SK-N-SH treated with all-trans-retinoic acid at 6 μM for 48 hours (cell line): ENCODE data around the gene CEP295NL.

Experiments used
- ATAC-seq: fragments of 200-7000 bp; cut with Tn5 transposase; 3 replicates; pipeline ENCODE4 v1.9.1; 2020; ENCODE audit warnings: mild to moderate bottlenecking, moderate library complexity
- ARNTL ChIP-seq: fragments of 450-650 bp; formaldehyde crosslinking; IDR thresholded peaks from 2 replicates; pipeline ENCODE4 v1.5.0; 2020; ENCODE audit warnings: low read depth, mild to moderate bottlenecking, moderate library complexity, borderline replicate concordance
- BACH2 ChIP-seq: fragments of 250-450 bp; sonication (Bioruptor Pico); IDR thresholded peaks from 2 replicates; pipeline ENCODE4 v1.9.0; 2021; ENCODE audit warnings: mild to moderate bottlenecking, borderline replicate concordance
- CSDC2 ChIP-seq: fragments of 250-450 bp; sonication (Bioruptor Pico); IDR thresholded peaks from 2 replicates; pipeline ENCODE4 v1.5.0; 2020; ENCODE audit warnings: mild to moderate bottlenecking, moderate library complexity
- ESRRG ChIP-seq: fragments of 250-450 bp; sonication (Bioruptor Pico); IDR thresholded peaks from 2 replicates; pipeline ENCODE4 v1.6.1; 2021; ENCODE audit warnings: mild to moderate bottlenecking
- GLIS3 ChIP-seq: fragments of 250-450 bp; sonication (Bioruptor Pico); IDR thresholded peaks from 2 replicates; pipeline ENCODE4 v1.5.0; 2020; ENCODE audit warnings: mild to moderate bottlenecking, moderate library complexity
- ISL1 ChIP-seq: fragments of 250-450 bp; sonication (Bioruptor Pico); IDR thresholded peaks from 2 replicates; pipeline ENCODE4 v2.1.2; 2022; ENCODE audit warnings: mild to moderate bottlenecking, moderate library complexity
- OSR1 ChIP-seq: fragments of 250-450 bp; sonication (Bioruptor Pico); IDR thresholded peaks from 2 replicates; pipeline ENCODE4 v1.8.0; 2022; ENCODE audit warnings: moderate library complexity, mild to moderate bottlenecking, inconsistent platforms
- PPARA ChIP-seq: fragments of 250-450 bp; sonication (Bioruptor Pico); IDR thresholded peaks from 2 replicates; pipeline ENCODE4 v1.5.0; 2020; ENCODE audit warnings: mild to moderate bottlenecking, borderline replicate concordance
- RARB ChIP-seq: fragments of 250-450 bp; sonication (Bioruptor Pico); IDR thresholded peaks from 2 replicates; pipeline ENCODE4 v1.8.0; 2021; ENCODE audit warnings: mild to moderate bottlenecking, moderate library complexity
- SNAI2 ChIP-seq: fragments of 250-450 bp; sonication (Bioruptor Pico); IDR thresholded peaks from 2 replicates; pipeline ENCODE4 v1.5.0; 2020; ENCODE audit warnings: mild to moderate bottlenecking, moderate library complexity
- TCF4 ChIP-seq: fragments of 250-450 bp; sonication (Bioruptor Pico); IDR thresholded peaks from 2 replicates; pipeline ENCODE4 v1.8.0; 2021; ENCODE audit warnings: mild to moderate bottlenecking, moderate library complexity, borderline replicate concordance
- ZC3H10 ChIP-seq: fragments of 250-450 bp; sonication (Bioruptor Pico); IDR thresholded peaks from 2 replicates; pipeline ENCODE4 v1.5.1; 2021; ENCODE audit warnings: mild to moderate bottlenecking, moderate library complexity
- ZFP3 ChIP-seq: fragments of 250-450 bp; sonication (Bioruptor Pico); IDR thresholded peaks from 2 replicates; pipeline ENCODE4 v1.5.0; 2020; ENCODE audit warnings: mild to moderate bottlenecking, moderate library complexity
- ZFP30 ChIP-seq: fragments of 450-650 bp; formaldehyde crosslinking; IDR thresholded peaks from 2 replicates; pipeline ENCODE4 v1.5.0; 2022; ENCODE audit warnings: mild to moderate bottlenecking, moderate library complexity
- ZNF565 ChIP-seq: fragments of 450-650 bp; formaldehyde crosslinking; conservative IDR thresholded peaks from 2 replicates; pipeline ENCODE4 v1.5.0; 2020; ENCODE audit warnings: low read depth, mild to moderate bottlenecking, moderate library complexity
- ZNF70 ChIP-seq: fragments of 450-650 bp; formaldehyde crosslinking; IDR thresholded peaks from 2 replicates; pipeline ENCODE4 v1.5.0; 2020; ENCODE audit warnings: mild to moderate bottlenecking, moderate library complexity
- ZNF8 ChIP-seq: fragments of 450-650 bp; formaldehyde crosslinking; IDR thresholded peaks from 2 replicates; pipeline ENCODE4 v1.5.0; 2020; ENCODE audit warnings: mild to moderate bottlenecking, moderate library complexity
- TF ChIP-seq, protein P1 (sequence below): fragments of 250-450 bp; sonication (Bioruptor Pico); IDR thresholded peaks from 2 replicates; pipeline ENCODE4 v1.5.1; 2021; ENCODE audit warnings: mild to moderate bottlenecking, moderate library complexity
- TF ChIP-seq, protein P2 (sequence below): fragments of 250-450 bp; sonication (Bioruptor Pico); IDR thresholded peaks from 2 replicates; pipeline ENCODE4 v1.8.0; 2021; ENCODE audit warnings: low read depth, mild to moderate bottlenecking, moderate library complexity, borderline replicate concordance
- TF ChIP-seq, protein P3 (sequence below): fragments of 250-450 bp; sonication (Bioruptor Pico); IDR thresholded peaks from 2 replicates; pipeline ENCODE4 v1.5.1; 2020; ENCODE audit warnings: low read depth, mild to moderate bottlenecking, moderate library complexity
- TF ChIP-seq, protein P4 (sequence below): fragments of 250-450 bp; sonication (Bioruptor Pico); IDR thresholded peaks from 2 replicates; pipeline ENCODE4 v1.8.0; 2020; ENCODE audit warnings: mild to moderate bottlenecking, moderate library complexity, borderline replicate concordance

CEP295NL gene

DNA sequence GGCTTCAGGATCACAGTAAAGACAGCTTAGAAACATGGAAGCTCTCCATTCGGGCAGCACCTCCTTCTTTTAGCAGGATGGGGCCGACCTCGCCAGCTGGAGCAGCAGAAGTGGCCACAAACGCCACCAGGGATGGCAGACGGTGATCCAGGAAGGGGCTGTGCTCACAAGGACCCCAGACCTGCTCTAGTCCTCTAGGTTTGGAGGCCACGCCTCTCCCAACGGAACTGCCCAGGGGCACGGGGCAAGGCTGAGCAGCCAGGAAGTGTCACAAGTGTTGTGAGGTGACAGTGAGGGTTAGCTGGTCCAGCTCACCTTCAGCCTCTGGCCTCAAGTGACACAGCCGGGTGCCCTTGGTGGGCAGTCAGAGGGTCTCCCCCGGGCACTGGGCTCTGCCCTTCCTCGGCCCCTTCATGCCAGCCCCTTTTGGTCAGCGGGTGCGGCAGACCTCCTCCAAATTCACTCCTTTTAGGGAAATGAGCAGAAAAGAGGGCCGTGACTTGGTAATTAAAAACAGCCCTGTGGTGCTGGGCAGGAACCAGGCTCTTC, 20.4 kb downstream of the CEP295NL start (continued):
- TF ChIP-seq ARNTL (CRISPR knock-in tag) (no peak), SNAI2 (CRISPR knock-in tag) (no peak), PPARA (CRISPR knock-in tag) (no peak), ZFP3 (no peak), GLIS3 (CRISPR knock-in tag) (no peak), ZFP30 (no peak; the same call in 1 of the 2 replicates), ZC3H10 (CRISPR knock-in tag) (no peak)
- TF ChIP-seq, protein P1, sequence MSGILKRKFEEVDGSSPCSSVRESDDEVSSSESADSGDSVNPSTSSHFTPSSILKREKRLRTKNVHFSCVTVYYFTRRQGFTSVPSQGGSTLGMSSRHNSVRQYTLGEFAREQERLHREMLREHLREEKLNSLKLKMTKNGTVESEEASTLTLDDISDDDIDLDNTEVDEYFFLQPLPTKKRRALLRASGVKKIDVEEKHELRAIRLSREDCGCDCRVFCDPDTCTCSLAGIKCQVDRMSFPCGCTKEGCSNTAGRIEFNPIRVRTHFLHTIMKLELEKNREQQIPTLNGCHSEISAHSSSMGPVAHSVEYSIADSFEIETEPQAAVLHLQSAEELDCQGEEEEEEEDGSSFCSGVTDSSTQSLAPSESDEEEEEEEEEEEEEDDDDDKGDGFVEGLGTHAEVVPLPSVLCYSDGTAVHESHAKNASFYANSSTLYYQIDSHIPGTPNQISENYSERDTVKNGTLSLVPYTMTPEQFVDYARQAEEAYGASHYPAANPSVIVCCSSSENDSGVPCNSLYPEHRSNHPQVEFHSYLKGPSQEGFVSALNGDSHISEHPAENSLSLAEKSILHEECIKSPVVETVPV = no peak

DNA sequence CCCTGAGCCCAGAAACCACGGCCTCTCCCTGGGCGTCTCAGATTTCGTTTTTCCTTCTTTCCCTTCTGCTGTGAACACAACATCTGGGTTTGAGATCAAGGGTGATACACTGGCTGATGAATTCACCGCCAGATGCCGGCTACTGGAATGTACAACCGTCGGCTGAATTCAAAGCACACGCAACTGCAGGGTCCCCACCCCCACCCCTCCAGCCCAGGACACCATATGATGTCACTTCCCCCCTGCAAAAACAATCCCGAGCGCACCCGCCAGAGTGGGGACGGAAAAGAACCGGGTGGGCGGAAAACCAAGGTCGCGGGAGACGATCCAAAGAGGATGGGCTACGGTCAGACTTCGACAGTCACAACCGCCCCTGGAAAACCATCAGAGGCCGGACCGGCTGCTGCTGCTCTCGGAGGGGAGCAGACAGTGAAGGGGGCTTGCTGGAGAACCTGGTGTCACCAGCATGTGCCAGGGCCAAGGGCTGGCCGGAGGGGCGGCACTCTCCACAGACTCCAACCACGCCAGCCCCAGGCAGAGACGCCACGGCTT, 23.3 kb downstream of the CEP295NL start:
- no peak for ATAC-seq

DNA sequence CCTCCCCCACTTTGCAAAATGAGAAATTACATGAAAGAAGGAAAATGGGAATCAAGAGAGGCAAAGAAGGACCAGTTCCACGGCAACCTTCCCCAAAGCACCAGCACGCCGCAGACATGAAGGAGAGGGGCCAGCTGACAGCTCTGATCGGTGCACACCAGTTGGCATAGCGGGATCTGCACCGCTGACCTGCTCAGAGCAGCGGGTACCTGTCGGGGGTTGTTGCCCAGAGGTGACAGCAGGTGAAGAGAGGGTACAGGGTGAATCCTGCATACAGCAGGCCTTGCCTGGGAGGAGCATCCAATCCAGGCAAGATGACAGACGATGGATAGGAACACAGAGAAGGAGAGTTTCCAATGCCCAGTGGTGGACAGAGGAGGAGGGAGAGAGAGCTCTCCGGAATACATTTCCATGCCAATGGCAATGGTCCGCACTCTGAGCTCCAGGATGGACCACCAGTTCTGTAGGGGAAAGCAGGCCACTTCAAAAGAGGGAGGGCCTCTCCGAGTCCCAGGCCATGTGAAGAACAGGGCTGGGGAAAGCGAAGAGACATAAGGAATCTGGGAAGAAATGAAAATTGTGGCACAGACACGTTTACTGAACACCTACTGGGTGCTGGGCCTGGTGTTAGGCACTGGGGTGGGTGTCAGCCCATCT, 24.0 kb downstream of the CEP295NL start:
- no peak for ATAC-seq
- TF ChIP-seq ARNTL (CRISPR knock-in tag) (no peak), ESRRG (CRISPR knock-in tag) (no peak), ZNF8 (CRISPR knock-in tag) (no peak), GLIS3 (CRISPR knock-in tag) (no peak), OSR1 (CRISPR knock-in tag) (no peak), SNAI2 (CRISPR knock-in tag) (no peak), BACH2 (no peak), ZFP30 (no peak), ZNF70 (CRISPR knock-in tag) (no peak)
- TF ChIP-seq, protein P2, sequence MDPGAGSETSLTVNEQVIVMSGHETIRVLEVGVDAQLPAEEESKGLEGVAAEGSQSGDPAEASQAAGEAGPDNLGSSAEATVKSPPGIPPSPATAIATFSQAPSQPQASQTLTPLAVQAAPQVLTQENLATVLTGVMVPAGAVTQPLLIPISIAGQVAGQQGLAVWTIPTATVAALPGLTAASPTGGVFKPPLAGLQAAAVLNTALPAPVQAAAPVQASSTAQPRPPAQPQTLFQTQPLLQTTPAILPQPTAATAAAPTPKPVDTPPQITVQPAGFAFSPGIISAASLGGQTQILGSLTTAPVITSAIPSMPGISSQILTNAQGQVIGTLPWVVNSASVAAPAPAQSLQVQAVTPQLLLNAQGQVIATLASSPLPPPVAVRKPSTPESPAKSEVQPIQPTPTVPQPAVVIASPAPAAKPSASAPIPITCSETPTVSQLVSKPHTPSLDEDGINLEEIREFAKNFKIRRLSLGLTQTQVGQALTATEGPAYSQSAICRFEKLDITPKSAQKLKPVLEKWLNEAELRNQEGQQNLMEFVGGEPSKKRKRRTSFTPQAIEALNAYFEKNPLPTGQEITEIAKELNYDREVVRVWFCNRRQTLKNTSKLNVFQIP (CRISPR knock-in tag) = no peak
- TF ChIP-seq, protein P3, sequence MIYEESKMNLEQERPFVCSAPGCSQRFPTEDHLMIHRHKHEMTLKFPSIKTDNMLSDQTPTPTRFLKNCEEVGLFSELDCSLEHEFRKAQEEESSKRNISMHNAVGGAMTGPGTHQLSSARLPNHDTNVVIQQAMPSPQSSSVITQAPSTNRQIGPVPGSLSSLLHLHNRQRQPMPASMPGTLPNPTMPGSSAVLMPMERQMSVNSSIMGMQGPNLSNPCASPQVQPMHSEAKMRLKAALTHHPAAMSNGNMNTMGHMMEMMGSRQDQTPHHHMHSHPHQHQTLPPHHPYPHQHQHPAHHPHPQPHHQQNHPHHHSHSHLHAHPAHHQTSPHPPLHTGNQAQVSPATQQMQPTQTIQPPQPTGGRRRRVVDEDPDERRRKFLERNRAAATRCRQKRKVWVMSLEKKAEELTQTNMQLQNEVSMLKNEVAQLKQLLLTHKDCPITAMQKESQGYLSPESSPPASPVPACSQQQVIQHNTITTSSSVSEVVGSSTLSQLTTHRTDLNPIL (CRISPR knock-in tag) = no peak
- TF ChIP-seq, protein P4, sequence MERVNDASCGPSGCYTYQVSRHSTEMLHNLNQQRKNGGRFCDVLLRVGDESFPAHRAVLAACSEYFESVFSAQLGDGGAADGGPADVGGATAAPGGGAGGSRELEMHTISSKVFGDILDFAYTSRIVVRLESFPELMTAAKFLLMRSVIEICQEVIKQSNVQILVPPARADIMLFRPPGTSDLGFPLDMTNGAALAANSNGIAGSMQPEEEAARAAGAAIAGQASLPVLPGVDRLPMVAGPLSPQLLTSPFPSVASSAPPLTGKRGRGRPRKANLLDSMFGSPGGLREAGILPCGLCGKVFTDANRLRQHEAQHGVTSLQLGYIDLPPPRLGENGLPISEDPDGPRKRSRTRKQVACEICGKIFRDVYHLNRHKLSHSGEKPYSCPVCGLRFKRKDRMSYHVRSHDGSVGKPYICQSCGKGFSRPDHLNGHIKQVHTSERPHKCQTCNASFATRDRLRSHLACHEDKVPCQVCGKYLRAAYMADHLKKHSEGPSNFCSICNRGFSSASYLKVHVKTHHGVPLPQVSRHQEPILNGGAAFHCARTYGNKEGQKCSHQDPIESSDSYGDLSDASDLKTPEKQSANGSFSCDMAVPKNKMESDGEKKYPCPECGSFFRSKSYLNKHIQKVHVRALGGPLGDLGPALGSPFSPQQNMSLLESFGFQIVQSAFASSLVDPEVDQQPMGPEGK = no peak

More for the DNA sequence above, 23.3 kb downstream of the CEP295NL start:
- TF ChIP-seq GLIS3 (CRISPR knock-in tag) (no peak), ISL1 (CRISPR knock-in tag) (no peak), ZNF8 (CRISPR knock-in tag) (no peak), ZFP30 (no peak), ZNF565 (CRISPR knock-in tag) (no peak), ZFP3 (no peak), SNAI2 (CRISPR knock-in tag) (no peak), RARB (CRISPR knock-in tag) (no peak), ARNTL (CRISPR knock-in tag) (no peak), PPARA (CRISPR knock-in tag) (no peak), CSDC2 (CRISPR knock-in tag) (no peak), BACH2 (no peak), ZNF70 (CRISPR knock-in tag) (0 out of 2 replicates have a peak, but pooled peaks have one; percentile 7), TCF4 (CRISPR knock-in tag) (peak; percentile 51; the same call in 1 of the 2 replicates)
- TF ChIP-seq, protein P2 (CRISPR knock-in tag) = no peak
- TF ChIP-seq, protein P4 = no peak
- TF ChIP-seq, protein P1 = no peak
